Esophagus (tissue), 2 donors: ENCODE data around the gene MYH15. TPM values are rescaled to one million over a fixed set of nuclear protein-coding genes. Genes with fewer than 3 reads are reported as not detected.

Experiments used
- H3K27ac ChIP-seq, 2 donors: one replicate each; pipeline ENCODE4 v1.5.1; 2013; ENCODE audit warnings: low read depth in 2 of 2, mild to moderate bottlenecking in 2 of 2, inconsistent platforms in 1 of 2, low read length in 1 of 2, moderate library complexity in 1 of 2
- H3K27me3 ChIP-seq, 2 donors: one replicate each; pipeline ENCODE4 v1.6.1; 2013; ENCODE audit warnings: low read length in 2 of 2, control low read depth in 1 of 2, mild to moderate bottlenecking in 1 of 2; ENCODE audit not compliant: insufficient read depth in 2 of 2, control insufficient read depth in 1 of 2
- H3K36me3 ChIP-seq, 2 donors: one replicate each; pipeline ENCODE4 v1.6.1; 2013; ENCODE audit warnings: low read length in 1 of 2; ENCODE audit not compliant: control insufficient read depth in 2 of 2, insufficient read depth in 2 of 2
- H3K4me1 ChIP-seq, 2 donors: one replicate each; pipeline ENCODE4 v1.6.1; 2013; ENCODE audit warnings: low read length in 1 of 2; ENCODE audit not compliant: control insufficient read depth in 2 of 2, insufficient read depth in 2 of 2
- H3K4me3 ChIP-seq, 2 donors: one replicate each; pipeline ENCODE4 v1.5.1; 2013; ENCODE audit warnings: low read length in 2 of 2, mild to moderate bottlenecking in 2 of 2, low read depth in 1 of 2, moderate library complexity in 1 of 2
- H3K9me3 ChIP-seq, 2 donors: one replicate each; pipeline ENCODE4 v1.6.1; 2013; ENCODE audit warnings: mild to moderate bottlenecking in 2 of 2, low read depth in 1 of 2, low read length in 1 of 2, moderate library complexity in 1 of 2; ENCODE audit not compliant: control insufficient read depth in 2 of 2, insufficient read depth in 1 of 2
- WGBS, 2 donors: extraction: QIAGEN DNeasy Blood & Tissue Kit; methylation state at CpG; one replicate each; pipeline ENCODE4 v1.1.7; 2013; 5-methylcytosine and 5-hydroxymethylcytosine counted together
- polyA plus RNA-seq, 2 donors: library from polyadenylated mRNA; stranded (reverse); fragments of 200-250 nt; gene quantifications; one replicate each; pipeline ENCODE4 v1.2.3, GENCODE V29; 2013
- donor health status: healthy with polysubstance abuse.
- donor health status: Bipolar disorder and iron deficiency.

MYH15 gene
- polyA plus RNA-seq, 2 donors, result 0.01 to 0.02 TPM

DNA sequence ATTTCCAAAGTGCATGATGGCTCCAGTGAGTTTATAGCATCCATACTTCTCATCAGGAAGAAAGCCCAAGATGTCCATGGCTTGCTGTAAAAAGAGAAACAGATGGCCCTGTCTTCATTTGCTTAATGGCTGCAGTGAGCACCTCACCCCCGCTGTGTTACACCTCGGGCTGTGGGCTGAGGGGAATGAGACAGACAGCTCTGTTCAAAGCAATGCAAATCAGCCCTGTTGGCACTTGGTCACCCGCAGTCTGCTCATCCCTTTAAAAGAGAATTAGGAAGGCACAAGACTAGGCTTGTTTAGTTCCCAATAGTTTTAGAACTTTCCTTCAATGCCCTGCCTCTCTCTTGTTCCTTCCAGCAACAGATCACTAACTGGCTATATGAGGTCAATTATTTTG, 25.2 kb downstream of the MYH15 start:
- no peaks in the 10 kb centered on the region for H3K36me3 ChIP-seq
- H3K27ac ChIP-seq, result no peak overlapping the region
- WGBS, 2 donors, result 47 to 63% methylated on average over 3 of the region's 3 CpGs
- no peak overlapping the region for H3K4me3 ChIP-seq
- no peaks in the 10 kb centered on the region for H3K9me3 ChIP-seq
- H3K27me3 ChIP-seq, result no peaks in the 10 kb centered on the region
- no peaks in the 10 kb centered on the region for H3K4me1 ChIP-seq

DNA sequence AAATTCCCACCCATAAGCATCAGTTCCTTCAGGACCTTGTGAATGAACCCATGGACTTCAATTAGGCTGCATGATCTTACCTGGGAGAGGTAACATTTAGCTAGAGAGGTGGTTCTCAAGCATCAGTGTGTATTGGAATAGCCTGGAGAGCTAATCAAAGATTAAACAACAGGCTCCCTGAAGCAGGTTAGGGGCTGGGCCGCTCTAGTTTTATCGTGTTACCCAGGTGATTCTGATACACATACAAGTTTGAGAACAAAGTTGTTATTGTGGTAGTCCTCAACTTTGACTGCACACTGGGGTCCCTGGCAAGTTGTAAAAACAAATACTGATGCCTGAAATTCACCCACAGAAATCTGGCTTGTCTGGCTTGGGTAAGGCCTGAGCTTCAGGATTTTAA, 31.2 kb downstream of the MYH15 start:
- H3K27ac ChIP-seq, result no peak overlapping the region
- WGBS, 2 donors, result 67 to 86% methylated on average over 2 of the region's 2 CpGs
- no peaks in the 10 kb centered on the region for H3K4me1 ChIP-seq
- no peaks in the 10 kb centered on the region for H3K27me3 ChIP-seq
- H3K4me3 ChIP-seq, result no peak overlapping the region
- no peaks in the 10 kb centered on the region for H3K9me3 ChIP-seq
- no peaks in the 10 kb centered on the region for H3K36me3 ChIP-seq

DNA sequence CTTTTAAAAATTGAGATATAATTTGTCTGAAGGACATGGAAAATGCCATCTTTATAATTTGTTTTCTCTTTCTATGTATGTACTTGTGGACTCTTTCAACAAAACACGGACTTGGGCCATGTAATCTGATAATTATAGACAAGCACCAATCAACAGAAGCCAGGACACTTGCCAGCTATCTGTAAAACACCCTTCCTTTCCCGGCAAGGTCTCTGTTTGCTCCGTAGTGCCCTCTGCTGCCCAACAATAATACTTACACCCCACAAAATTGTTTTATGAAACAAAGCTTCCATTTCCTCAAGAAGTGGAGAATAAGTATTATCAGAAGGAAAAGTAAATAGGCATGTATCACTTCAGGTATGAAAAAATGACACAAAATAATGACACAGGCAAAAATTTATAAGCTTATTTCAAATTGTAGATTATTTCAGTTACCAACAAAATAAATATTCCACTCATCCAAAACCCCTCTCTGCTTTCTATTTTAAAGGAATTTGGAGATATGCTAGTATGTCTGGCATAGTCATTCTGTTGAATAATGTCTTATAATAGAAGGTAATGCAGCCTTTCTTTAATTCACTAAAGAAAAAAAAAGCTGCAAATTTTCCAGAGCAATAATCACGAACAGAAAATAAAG, 32.8 kb downstream of the MYH15 start:
- no peaks in the 10 kb centered on the region for H3K4me1 ChIP-seq
- H3K27ac ChIP-seq, result no peak overlapping the region
- WGBS, 2 donors, result 16 to 21% methylated on average over 4 of the region's 4 CpGs
- no peaks in the 10 kb centered on the region for H3K9me3 ChIP-seq
- H3K27me3 ChIP-seq, result no peaks in the 10 kb centered on the region
- no peak overlapping the region for H3K4me3 ChIP-seq
- no peaks in the 10 kb centered on the region for H3K36me3 ChIP-seq

DNA sequence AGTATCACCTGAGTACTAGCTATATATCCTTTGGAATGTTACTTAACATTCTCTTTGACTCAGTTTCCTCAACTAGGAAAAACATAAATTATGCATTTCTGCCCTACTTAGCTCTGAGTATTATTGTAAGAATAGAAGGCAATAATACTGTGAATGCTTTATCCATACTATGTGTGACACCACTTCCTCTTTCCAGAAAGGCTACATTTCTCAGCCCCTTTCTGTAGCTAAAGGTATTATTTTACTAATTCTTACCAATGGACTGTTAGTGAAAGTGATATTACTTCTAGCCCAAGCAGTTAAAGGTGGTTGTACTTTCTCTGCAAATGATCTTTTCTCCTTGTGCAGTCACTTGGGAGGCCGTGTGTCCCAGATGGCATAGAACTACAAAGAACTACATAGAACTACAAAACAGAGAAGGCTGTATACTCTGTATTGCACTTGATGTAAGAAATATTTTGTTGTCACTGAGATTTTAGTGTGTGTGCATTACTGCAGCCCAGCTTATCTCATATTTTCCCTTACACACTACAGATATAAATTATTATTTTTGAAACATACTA, 35.1 kb downstream of the MYH15 start:
- H3K27ac ChIP-seq, result no peak overlapping the region
- 77 to 84% methylated on average over 1 of the region's 1 CpG for WGBS, 2 donors
- no peak overlapping the region for H3K4me3 ChIP-seq
- H3K36me3 ChIP-seq, result no peaks in the 10 kb centered on the region
- no peaks in the 10 kb centered on the region for H3K4me1 ChIP-seq
- H3K9me3 ChIP-seq, result no peaks in the 10 kb centered on the region
- H3K27me3 ChIP-seq, result no peaks in the 10 kb centered on the region

DNA sequence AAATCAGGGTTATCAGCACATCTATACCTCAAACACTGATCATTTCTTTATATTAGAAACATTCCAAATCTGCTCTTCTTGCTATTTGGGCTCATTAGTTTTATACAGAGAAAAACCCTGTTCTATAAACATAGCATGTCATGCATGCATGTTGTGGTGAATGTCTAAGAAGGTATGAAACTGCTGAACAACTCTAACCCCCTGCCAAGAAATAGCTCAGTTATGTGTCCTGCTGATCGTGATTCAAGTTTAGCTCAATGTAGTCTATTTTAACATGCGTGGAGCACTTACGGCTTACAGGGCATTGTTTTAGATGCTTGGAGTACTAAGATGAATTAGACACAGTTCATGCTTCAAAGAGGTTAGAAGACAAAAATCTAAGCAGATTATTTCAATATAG, 35.8 kb downstream of the MYH15 start:
- WGBS, 2 donors, result 87 to 93% methylated on average over 3 of the region's 3 CpGs
- Histone ChIP-seq H3K4me3 (no peak overlapping the region), H3K9me3 (no peaks in the 10 kb centered on the region), H3K36me3 (no peaks in the 10 kb centered on the region), H3K4me1 (no peaks in the 10 kb centered on the region), H3K27me3 (no peaks in the 10 kb centered on the region), H3K27ac (no peak overlapping the region)

DNA sequence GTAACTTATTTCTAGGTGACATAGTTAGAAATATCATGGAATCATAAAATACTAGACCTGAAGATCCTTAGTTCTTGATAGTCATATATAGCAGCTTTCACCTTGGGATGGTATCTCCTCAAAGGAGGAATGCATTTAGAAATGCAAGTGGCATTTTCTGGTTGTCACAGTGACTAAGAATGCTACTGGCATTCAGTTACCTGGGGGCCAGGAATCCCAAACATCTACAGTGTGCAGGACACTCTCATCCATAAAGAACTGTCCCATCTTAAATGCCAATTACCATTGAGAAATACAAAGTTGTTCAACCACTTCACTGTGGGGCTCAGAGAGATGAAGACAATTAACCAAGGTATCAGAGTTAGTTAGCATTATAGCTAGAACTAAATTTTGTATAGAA, 36.7 kb downstream of the MYH15 start:
- H3K27me3 ChIP-seq, result no peaks in the 10 kb centered on the region
- no peaks in the 10 kb centered on the region for H3K4me1 ChIP-seq
- no peaks in the 10 kb centered on the region for H3K9me3 ChIP-seq
- H3K4me3 ChIP-seq, result no peak overlapping the region
- H3K27ac ChIP-seq, result no peak overlapping the region
- H3K36me3 ChIP-seq, result no peaks in the 10 kb centered on the region

DNA sequence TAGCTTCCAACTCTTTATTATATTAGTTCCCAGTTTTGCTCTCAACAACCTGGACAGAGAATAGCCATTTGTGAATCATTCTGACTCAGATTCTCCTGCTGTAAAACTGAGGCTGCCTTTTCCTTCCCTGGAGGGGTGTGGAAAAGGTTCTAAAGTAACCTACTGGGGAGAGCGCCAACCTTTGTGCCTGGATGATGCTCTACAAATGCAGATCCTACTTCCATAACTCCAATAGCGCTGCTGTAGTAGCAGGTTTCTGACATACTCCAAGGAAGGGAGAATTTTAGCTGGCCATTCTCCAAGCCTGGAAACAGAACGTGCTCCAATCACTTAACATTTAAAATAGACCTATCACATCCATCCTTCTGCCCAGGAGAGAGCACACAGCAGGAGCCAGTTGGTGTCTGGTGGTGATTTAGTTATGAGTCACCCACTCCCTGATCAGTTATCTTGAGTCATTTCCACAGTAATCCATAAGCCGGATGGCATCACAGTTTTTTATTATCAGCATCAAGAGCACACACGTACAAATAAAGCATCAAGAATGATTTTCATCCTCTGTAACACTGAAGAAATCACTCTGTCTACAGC, 38.3 kb downstream of the MYH15 start:
- Histone ChIP-seq H3K36me3 (no peaks in the 10 kb centered on the region), H3K4me1 (no peaks in the 10 kb centered on the region), H3K4me3 (no peak overlapping the region), H3K27ac (no peak overlapping the region), H3K9me3 (no peaks in the 10 kb centered on the region), H3K27me3 (no peaks in the 10 kb centered on the region)
- whole genome bisulfite sequencing, 2 donors, result 42 to 50% methylated on average over 5 of the region's 5 CpGs

DNA sequence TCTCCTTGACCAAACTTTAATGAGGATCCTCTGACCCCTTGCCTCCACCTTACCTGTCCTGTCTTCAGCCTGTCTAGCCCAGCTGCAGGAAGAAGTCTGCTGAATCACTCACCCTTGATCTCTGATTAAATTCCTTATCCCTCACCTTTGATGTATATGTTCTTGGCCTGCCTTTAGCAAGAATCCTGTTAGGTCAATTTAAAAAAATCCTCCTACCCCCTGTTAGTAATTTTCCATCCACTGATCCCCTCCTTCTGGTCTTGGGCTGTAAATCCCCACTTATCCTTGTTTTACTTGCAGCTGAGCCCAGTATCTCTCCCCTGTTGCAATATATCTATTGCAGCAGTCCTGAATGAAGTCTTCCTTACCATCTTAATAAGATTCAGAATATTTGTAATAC, 39.0 kb downstream of the MYH15 start:
- Histone ChIP-seq H3K27ac (no peak overlapping the region), H3K4me1 (no peaks in the 10 kb centered on the region), H3K27me3 (no peaks in the 10 kb centered on the region), H3K9me3 (no peaks in the 10 kb centered on the region), H3K4me3 (no peak overlapping the region), H3K36me3 (no peaks in the 10 kb centered on the region)

DNA sequence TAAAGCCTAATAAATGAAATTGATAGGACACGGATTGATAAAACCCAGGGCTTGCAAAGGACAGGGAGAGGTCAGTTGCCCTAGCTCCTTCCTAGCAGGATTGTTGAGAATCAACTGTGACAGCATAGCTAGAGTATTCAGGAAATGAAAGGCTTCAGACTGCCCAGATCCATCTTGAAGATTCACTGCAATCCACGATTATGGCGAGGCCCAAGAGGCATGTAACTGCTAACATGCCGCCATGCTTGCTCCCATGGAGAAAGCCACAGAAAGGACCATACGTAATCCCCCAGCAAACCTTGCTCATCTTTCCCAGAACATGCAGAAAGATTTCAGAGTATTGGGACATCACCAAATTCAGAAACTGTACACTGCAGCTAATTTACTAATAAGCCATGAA, 41.3 kb downstream of the MYH15 start:
- no peaks in the 10 kb centered on the region for H3K4me1 ChIP-seq
- H3K27ac ChIP-seq, result no peak overlapping the region
- 94% methylated on average over 5 of the region's 5 CpGs for WGBS, 2 donors
- no peak overlapping the region for H3K4me3 ChIP-seq
- no peaks in the 10 kb centered on the region for H3K27me3 ChIP-seq
- H3K9me3 ChIP-seq, result no peaks in the 10 kb centered on the region
- H3K36me3 ChIP-seq, result no peaks in the 10 kb centered on the region

DNA sequence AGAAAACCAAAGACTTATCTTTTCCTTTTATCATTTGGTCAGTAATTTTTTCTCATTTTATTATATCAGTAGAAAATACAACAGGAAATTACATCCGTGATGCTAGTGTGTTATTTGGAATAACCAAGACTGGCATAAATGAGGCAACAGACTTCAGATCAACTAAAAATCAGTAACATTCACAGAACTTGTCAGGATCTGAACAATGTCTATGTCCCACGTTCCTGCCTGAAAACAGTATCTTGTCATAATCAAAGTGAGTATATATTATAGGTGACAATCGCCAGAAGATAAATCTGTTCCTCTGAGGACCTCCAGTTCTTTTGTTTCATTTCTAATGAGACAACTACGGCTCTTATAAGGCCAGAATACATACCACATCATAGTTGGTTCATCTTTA, 41.8 kb downstream of the MYH15 start:
- Histone ChIP-seq H3K36me3 (no peaks in the 10 kb centered on the region), H3K4me3 (no peak overlapping the region), H3K27ac (no peak overlapping the region), H3K27me3 (no peaks in the 10 kb centered on the region), H3K4me1 (no peaks in the 10 kb centered on the region), H3K9me3 (no peaks in the 10 kb centered on the region)
- WGBS, 2 donors, result 56 to 64% methylated on average over 4 of the region's 4 CpGs
